Mesothelial cell of epicardium (in vitro differentiated cells): ENCODE data around the gene RBM20. TPM values are rescaled to one million over a fixed set of nuclear protein-coding genes. Genes with fewer than 3 reads are reported as not detected.

Experiments used
- DNase-seq, 2 experiments: peaks; one replicate each; pipeline ENCODE4 v3.0.0; 2021; ENCODE audit warnings: low spot score in 2 of 2; ENCODE audit not compliant: unreplicated experiment in 2 of 2
- H3K27ac Mint-ChIP-seq: 2 replicates; pipeline ENCODE4 v1.8.0; 2021; ENCODE audit warnings: mixed read lengths
- H3K27me3 Mint-ChIP-seq: 2 replicates; pipeline ENCODE4 v1.8.0; 2021; ENCODE audit warnings: low read depth, mixed read lengths
- H3K36me3 Mint-ChIP-seq: 2 replicates; pipeline ENCODE4 v1.8.0; 2021; ENCODE audit warnings: mixed read lengths
- H3K4me1 Mint-ChIP-seq: 2 replicates; pipeline ENCODE4 v1.8.0; 2021; ENCODE audit warnings: mixed read lengths
- H3K4me3 Mint-ChIP-seq: 2 replicates; pipeline ENCODE4 v1.8.0; 2021; ENCODE audit warnings: mild to moderate bottlenecking, moderate library complexity, mixed read lengths
- H3K9me3 Mint-ChIP-seq: 2 replicates; pipeline ENCODE4 v1.8.0; 2021; ENCODE audit warnings: mixed read lengths
- total RNA-seq: library from RNA; stranded (reverse); gene quantifications from 3 replicates; pipeline ENCODE4 v1.2.1, GENCODE V29; 2021
- TF ChIP-seq, protein P1 (sequence below): fragments of 200-600 bp; sonication (generic); IDR thresholded peaks from one replicate; pipeline ENCODE4 v1.5.0; 2021; ENCODE audit warnings: antibody characterized with exemption; ENCODE audit not compliant: unreplicated experiment

Gene RBM20
- total RNA-seq, 1 donor from 2014 or later: 23.3 TPM

DNA sequence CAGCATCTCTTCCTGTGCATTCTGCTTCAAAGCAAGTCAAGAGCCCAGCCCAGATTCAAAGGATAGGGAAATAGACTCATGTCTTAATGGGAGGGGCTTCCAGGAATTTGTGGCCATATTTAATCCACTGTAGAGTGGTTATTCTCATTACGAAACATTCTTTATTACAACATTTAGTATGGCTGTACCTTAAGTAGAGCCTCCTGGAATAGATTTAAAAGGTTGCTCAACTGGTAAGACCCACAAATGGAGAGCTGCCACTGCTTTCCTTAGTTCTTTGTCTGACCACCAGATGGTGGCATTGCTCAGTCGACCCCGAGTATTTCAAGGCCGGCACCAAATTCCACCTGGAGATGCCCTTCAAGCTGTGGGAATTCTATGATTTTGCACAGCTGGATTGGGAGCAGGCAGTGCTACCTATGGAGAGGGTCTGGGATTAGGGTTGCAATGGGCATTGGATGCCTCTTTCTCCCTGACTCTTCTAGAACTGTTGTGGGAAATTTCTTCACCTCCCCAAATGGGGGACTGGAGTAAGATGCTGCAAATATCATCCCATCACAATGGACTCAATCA, 102.2 kb downstream of the RBM20 start:
- Mint-ChIP-seq H3K27ac (no peak overlapping the region), H3K4me3 (no peak overlapping the region), H3K4me1 (no peaks in the 10 kb centered on the region), H3K27me3 (no peaks in the 10 kb centered on the region), H3K36me3 (peaks cover 11% of the 10 kb centered on the region), H3K9me3 (peaks cover 13% of the 10 kb centered on the region)
- TF ChIP-seq, protein P1, sequence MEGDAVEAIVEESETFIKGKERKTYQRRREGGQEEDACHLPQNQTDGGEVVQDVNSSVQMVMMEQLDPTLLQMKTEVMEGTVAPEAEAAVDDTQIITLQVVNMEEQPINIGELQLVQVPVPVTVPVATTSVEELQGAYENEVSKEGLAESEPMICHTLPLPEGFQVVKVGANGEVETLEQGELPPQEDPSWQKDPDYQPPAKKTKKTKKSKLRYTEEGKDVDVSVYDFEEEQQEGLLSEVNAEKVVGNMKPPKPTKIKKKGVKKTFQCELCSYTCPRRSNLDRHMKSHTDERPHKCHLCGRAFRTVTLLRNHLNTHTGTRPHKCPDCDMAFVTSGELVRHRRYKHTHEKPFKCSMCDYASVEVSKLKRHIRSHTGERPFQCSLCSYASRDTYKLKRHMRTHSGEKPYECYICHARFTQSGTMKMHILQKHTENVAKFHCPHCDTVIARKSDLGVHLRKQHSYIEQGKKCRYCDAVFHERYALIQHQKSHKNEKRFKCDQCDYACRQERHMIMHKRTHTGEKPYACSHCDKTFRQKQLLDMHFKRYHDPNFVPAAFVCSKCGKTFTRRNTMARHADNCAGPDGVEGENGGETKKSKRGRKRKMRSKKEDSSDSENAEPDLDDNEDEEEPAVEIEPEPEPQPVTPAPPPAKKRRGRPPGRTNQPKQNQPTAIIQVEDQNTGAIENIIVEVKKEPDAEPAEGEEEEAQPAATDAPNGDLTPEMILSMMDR: peak; percentile 70
- DNase-seq: peak in 1 of 2 experiments; percentile 64

DNA sequence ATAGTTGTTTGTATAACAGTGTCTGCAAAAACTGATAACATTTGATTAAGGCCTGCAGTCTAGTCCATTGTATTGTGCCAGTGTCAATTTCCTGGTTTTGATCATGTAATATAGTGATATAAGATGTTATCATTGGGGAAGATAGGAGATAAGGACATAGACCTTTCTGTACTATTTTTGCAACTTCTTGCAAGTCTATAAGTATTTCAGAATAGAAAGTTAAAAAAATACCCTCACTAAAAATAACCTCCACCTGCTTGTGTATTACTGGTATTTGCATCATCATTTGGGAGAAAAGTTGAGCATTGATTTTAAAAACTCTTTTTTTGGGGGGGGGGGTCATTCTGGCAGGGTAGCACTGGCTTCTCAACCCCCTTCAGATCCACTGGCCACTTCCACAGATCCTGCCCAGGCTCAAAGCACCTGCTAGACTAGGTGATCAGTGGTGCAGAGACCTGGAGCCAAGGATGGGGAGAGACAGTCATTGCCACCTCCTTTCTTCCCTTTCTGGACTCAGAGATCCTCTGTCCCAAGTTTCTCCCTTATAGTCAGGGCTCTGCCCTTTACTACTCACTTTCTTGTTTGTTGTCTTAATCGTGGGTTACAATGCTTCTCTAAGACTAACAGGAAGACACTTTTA, 103.0 kb downstream of the RBM20 start:
- no peak for DNase-seq
- no peaks in the 10 kb centered on the region for H3K4me1 Mint-ChIP-seq
- H3K9me3 Mint-ChIP-seq: peaks cover 13% of the 10 kb centered on the region
- no peak overlapping the region for H3K27ac Mint-ChIP-seq
- H3K27me3 Mint-ChIP-seq: no peaks in the 10 kb centered on the region
- TF ChIP-seq, protein P1: no peak
- no peak overlapping the region for H3K4me3 Mint-ChIP-seq
- H3K36me3 Mint-ChIP-seq: peaks cover 11% of the 10 kb centered on the region

GRCh38 chr10:110747609-110748464, 103.7 kb downstream of the RBM20 start:
- Mint-ChIP-seq H3K9me3 (peaks cover 13% of the 10 kb centered on the region), H3K36me3 (peaks cover 11% of the 10 kb centered on the region), H3K27me3 (no peaks in the 10 kb centered on the region), H3K4me1 (no peaks in the 10 kb centered on the region), H3K27ac (no peak overlapping the region), H3K4me3 (no peak overlapping the region)
- TF ChIP-seq, protein P1: no peak
- no peak for DNase-seq

GRCh38 chr10:110748970-110749369, 104.8 kb downstream of the RBM20 start:
- TF ChIP-seq, protein P1: no peak
- no peak overlapping the region for H3K27ac Mint-ChIP-seq
- no peaks in the 10 kb centered on the region for H3K27me3 Mint-ChIP-seq
- peaks cover 15% of the 10 kb centered on the region for H3K9me3 Mint-ChIP-seq
- H3K4me1 Mint-ChIP-seq: no peaks in the 10 kb centered on the region
- DNase-seq: no peak
- H3K4me3 Mint-ChIP-seq: no peak overlapping the region
- peaks cover 11% of the 10 kb centered on the region for H3K36me3 Mint-ChIP-seq

GRCh38 chr10:110750931-110751330, 106.8 kb downstream of the RBM20 start:
- DNase-seq: no peak
- no peak overlapping the region for H3K27ac Mint-ChIP-seq
- H3K4me3 Mint-ChIP-seq: no peak overlapping the region
- TF ChIP-seq, protein P1: no peak
- H3K27me3 Mint-ChIP-seq: no peaks in the 10 kb centered on the region
- peaks cover 16% of the 10 kb centered on the region for H3K36me3 Mint-ChIP-seq
- no peaks in the 10 kb centered on the region for H3K4me1 Mint-ChIP-seq
- peaks cover 24% of the 10 kb centered on the region for H3K9me3 Mint-ChIP-seq
